Pulmonary artery endothelial cell (primary cell): Measurements from ENCODE around the gene MBD5. TPM values are rescaled to one million over a fixed set of nuclear protein-coding genes. Genes with fewer than 3 reads are reported as not detected.

Experiments used
- DNase-seq: peaks from one replicate; pipeline ENCODE4 v3.0.0-alpha.2; 2011; ENCODE audit warnings: low read depth, low spot score
- total RNA-seq: library from RNA; depleted of rRNA; stranded (reverse); fragments of >200 nt; gene quantifications from 2 replicates; pipeline ENCODE4 v1.2.3, GENCODE V29; 2014

Gene MBD5
- total RNA-seq, 1 donor from 2014 or later: 7.3 TPM

GRCh38 chr2:148517822-148518221 lies 496.9 kb downstream of the MBD5 start:
- no peak for DNase-seq

DNA sequence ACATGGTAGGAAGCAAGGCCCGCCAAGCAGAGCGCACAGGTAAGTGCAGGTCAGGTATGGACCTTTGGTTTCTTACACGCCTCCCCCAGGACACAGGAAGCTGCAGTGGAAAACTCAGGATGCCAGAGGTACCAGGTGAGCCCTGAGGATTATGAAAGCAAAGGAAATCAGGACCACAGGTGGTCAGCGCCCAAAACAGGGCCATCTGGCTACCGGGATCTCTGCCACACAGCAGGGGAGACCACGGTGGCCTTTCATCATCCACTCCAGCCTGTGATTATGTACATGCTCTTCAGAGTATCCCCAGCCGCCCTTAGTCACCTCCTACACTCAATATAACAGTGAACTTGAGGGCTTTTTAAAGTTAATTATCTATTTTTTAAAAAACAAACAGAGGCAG lies 498.1 kb downstream of the MBD5 start:
- no peak for DNase-seq

- DNase-seq: no peak
Measured at GRCh38 chr2:148521181-148521580, 500.3 kb downstream of the MBD5 start.

DNA sequence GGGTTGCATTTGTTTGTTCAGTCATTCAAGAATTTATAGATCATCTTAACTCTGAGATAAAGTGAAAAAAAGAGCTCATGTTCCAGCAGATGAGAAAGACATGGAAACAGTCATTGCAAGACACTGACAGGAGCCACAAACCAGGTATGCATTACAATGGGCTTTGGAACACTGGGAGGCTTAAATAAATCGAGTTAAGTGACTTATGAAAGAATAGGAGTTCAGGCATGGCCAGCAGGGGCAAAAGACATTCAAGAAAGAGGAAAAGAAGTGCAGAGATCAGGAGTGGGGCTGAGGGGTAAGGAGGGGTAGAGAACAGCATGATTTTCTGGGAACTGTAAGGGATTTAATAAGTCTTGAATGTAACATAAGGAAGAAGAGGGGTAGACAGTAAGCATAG lies 502.4 kb downstream of the MBD5 start:
- DNase-seq: no peak

GRCh38 chr2:148524519-148524919 lies 503.6 kb downstream of the MBD5 start:
- DNase-seq: no peak

DNA sequence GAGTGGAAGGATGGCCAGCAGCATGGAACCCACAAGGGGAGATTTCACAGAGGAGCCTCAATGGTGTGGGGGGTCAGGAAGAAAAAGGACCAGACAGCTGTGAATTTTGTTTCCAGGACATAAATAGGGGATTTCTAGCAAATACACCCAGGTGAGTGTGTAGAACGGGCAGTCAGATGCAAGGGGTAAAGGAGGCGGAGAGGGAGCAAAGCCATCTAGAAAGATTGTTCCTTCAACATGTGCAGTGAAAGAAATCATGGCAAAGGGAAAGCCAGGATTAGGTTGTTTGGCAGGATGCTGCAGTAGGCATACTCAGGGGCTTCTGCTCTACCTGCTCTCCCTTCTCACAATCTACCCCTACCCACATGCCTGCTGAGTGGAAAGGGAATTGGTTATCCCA lies 504.2 kb downstream of the MBD5 start:
- no peak for DNase-seq

- no peak for DNase-seq
Measured at GRCh38 chr2:148526509-148527346, 505.8 kb downstream of the MBD5 start.

DNA sequence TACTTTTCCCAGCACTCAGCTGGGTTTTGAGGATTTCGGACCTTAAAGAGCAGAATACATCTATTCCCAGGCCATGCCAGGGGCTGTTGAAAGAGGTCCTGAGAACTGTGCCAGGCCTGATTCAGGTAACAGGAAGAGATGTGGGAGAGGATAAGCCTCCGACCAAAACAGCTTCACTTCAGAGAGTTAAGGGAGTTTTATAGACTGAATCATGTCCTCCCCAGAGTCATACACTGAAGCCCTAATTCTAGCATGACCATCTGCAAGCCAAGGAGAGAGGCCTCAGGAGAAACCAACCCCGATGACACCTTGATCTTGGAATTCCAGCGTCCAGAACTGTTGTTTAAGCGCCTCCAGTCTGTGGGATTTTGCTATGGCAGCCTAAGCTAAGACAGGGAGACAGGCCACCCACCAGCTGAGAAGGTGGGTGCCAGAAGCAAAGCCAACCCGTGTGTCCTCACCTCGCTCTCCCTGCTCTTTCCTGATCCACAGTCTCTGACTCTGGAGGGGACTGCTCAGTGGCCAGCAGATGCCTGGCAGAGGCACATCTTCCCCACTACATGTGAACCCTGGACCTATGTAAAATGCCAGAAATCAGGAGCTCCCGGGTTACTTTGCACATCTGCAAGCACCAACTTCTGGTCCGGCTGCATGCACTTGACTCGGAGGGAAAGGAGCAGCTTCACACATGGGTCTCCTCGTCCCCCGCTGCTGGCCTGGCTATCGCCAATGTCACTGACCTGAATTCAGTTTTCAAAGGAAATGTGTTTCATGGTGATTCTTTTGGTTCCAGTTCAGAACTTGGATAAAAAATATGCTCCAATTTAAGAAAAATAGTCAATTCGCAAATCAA lies 506.8 kb downstream of the MBD5 start:
- no peak for DNase-seq

DNA sequence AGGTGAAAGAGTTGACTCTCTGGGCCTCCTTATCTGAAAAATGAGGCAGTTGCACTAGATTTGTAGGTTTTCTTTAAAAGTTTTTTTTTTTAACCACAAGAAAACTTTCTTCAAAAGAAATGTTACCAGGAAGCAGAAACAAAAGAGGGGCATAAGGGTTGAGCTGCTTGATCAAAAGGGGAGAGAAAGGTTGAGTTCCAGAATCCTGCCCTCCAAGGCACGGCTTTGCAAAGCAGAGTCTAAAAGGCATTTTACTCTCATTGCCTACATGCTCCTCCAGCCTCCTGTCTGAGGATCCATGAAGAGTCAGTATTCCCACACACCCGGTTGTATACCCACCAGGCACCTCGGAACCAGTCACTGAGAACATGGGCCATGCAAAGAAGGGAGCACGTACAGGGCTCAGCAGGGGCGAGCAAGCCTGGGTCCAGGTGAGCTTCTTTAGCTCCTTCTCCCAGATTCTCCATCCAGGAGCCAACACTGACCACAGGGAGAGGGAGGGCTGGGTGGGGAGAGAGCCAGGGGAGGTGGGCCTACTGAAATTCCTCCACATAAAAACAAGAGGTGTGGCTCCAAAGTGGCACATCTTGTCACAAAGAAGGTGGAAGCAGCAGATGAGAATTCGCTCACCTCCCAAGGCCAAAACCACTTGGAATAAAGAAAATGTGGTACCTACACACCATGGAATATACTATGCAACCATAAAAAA lies 507.6 kb downstream of the MBD5 start:
- DNase-seq: no peak

DNA sequence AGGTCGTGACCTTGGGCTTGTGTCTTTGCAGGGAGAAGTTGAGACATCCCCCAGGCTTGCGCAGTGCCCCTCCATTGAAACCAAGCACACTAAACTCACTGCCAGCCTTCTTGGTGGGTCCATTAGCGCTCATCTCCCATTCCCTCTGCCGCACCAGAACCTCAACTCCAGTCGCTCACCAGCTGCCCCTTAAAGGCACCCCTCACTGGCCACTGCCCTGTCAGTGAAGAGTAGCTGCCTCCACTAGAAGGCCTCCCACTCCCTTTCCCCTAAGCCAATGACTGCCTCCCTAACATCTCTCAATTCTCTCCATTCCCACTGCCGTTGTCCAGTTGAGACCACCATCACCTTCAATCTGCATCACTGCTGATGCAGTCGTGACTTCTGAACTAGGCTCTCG lies 508.9 kb downstream of the MBD5 start:
- no peak for DNase-seq

DNA sequence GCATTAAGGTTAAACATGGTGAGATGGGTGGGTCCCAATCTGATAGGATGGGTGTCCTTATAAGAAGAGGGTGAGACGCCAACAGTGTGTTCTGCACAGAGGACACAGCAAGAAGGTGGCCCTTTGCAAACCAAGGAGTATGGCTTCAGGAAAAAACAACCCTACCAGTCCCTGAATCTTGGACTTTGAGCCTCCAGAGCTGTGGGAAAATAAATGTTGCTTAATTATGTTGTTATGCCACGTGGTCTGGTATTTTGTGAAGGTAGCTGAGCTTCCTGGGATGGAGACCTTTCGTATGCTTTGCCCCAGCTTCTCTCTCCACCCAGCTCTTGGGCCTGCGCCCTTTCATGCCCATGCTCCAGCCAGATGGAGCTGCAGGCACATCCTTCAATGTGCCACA lies 509.5 kb downstream of the MBD5 start:
- DNase-seq: no peak

DNA sequence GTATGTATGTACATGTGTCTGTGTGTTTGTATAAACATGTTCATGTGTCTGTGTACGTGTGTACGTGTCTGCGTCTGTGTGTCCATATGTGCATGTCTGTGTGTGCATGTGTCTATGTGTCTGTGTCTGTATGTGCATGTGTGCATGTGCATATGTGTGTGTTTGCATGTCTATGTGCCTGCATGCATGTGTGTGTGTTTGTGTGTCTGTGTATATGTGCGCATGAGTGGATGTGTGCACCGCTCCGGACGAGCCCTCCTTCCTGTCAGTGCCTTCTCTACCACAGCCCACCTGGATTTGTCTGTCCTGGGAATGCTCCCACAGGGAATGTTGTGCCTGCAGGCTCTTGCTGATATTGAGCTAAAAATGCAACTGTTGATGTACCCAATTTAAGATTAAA lies 510.3 kb downstream of the MBD5 start:
- DNase-seq: no peak

DNA sequence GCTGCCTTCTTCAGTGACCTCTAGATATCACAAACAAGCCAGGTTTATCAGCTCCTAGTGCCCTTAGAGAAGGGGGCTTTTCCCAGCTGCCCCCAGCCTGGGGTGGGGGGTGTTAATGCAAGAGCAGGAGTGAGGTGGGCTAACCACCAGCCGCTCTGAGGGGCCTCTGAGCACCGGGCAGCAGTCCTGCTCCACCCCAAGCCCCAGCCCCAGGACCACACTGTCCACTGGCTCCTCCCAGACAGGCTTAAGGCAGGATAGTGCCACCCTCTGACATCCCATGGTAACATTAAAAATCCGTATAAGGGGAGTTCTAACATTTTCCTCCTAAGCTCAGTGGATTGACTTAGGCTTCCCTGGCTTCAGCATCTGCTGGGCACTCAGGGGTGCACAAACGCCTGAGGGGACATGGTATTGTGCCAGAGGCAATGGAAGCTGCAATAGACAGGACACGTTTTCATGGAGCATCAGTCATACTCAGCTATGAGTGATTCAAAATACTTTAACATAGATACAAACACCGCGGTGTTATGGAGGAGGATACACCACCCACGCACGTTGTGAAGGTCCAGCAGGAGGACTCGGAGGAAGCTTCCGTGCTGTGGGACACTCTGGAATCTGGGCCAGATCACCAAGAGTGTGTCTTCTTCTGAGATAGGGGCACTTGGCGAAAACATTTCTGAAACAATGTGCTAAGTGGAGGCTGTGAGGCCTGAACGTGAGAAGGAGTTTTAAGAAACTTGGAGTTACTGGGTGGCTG lies 511.0 kb downstream of the MBD5 start:
- DNase-seq: no peak

GRCh38 chr2:148533004-148533403 lies 512.1 kb downstream of the MBD5 start:
- DNase-seq: no peak

DNA sequence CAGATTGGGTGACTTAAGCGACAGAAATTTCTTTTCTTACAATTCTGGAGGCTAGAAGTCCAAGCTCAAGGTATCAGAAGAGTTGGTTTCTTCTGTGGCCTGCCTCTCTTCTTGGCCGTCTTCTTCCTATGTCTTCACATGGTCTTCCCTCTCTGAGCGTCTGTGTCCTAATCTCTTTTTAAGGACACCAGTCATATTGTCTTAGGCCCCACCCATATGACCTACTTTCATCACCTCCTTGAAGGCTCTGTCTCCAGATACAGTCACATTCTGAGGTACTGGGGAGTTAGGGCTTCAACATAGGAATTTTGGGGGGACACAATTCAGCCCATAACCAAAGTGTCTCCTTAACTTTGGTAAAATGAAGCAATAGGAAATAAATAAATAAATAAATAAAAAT lies 512.8 kb downstream of the MBD5 start:
- no peak for DNase-seq

DNA sequence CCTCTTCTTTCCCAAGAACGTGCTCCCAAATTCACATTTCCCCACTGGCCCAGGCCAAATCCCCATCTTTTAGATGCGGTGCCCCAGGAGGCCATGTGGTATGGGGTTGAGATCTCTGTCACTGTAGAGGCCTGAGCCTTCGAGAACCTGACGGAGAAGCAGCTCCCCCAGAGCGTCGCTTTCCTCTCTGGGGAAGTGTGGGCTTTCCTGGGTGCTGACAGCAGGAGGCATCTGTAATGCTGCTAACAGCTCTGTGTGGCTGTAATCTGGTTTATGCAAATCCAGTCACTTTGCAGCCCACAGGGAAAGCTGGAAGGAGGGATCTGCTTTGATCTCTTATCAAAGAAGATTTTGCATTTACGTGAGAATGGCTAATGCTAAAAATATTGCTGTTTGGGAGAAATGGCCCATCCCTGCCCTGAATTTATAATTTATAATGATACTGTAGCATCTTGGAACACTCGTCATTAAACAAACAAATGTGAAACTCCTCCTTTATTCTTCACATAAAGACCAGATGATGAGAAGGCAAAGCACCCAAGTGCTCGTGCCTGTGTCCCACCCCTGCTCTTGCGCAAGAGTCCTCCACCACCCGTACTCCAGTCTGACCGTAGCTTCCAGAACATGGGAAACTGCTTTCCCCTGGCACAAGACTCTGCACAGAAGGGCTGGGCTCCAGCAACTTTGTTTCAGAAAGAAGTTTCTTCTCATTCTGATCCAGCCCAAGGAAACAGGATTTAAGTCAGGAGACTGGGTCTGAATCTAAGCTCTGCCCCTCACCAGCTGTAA lies 513.7 kb downstream of the MBD5 start:
- no peak for DNase-seq

DNA sequence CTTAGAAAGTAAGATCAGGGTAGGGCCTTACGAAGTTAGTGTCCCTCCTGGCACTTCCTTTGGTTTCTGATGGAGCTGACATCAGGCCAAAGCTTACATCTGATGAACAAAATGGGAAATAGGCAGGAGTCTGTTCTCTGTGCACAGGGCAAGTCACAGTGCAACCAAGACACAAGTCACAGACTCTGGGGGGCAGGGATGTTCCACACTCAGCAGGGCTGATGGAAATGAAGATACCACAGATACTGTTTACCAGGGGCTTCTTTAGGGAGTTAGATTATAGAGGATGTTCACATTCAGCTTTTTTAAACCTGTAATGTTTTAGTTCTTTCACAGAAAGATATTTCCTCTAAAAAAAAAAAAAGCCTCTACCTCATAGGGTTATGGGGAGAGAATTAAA lies 517.5 kb downstream of the MBD5 start:
- no peak for DNase-seq

GRCh38 chr2:148540022-148540421 lies 519.1 kb downstream of the MBD5 start:
- DNase-seq: no peak

GRCh38 chr2:148541792-148542191 lies 520.9 kb downstream of the MBD5 start:
- DNase-seq: no peak

DNA sequence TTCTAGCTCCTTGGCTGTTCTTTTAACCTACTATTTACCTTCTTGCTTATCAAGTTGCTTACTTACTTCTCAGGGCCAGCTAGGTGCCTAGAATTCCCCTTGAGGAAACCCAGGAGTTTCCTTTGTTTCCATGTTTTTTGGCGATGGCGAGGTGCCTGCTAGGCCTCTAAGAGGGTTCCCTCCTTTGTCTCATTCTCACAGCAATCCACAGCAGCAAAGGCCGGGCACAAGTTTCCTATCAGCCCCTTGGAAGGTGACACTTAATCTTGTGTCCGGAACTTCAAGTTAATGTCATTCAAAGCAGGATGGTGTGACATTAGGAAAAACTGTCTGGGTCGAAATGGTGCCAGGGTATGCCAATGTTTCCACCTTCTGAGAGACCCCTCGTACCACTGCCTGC lies 521.7 kb downstream of the MBD5 start:
- no peak for DNase-seq
